ENCODE measurements around the gene ATP4B.
"Not testable (repeated sequence)": the region's sequence is repeated elsewhere in the genome, so short reads cannot be mapped to it uniquely, and the experiment has no call there.

Gene ATP4B

DNA sequence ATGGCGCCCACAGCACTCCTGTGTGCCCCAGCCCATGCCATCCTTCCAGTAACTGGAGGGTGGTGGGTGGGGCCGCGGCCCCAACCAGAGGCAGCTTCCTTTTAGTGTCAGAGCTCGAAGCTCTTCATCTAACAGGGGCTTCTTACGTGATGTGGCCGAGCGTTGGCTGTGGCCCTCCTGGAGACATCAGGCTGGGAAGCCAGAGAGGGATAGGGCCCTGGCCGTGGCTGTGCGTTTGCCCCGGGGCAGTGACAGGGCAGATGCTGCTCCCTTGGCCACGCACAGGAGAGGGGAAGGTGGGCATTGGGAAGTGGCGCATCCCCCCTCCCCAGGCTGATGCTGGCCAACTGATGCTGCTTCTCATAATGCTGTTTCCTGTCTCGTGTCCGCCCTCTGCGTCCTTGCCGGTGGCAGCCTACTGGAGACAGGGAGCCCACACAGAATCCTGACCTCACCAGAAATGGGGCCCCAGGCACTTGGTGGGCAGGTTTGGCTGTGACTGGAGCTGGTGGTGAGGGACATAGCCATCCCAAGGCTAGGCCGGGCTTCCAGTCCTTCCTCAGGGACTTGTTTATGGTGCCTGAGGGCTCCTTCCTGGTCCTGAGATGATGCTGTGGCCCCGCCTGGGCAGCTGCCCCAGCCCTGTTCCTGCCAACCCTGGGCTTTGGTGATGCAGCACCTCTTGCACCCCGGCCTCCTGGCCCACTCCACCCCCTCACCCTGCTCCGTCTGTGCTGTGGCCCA lies 34.3 kb downstream of the ATP4B start:
- peak; percentile 13 for DNase-seq

DNA sequence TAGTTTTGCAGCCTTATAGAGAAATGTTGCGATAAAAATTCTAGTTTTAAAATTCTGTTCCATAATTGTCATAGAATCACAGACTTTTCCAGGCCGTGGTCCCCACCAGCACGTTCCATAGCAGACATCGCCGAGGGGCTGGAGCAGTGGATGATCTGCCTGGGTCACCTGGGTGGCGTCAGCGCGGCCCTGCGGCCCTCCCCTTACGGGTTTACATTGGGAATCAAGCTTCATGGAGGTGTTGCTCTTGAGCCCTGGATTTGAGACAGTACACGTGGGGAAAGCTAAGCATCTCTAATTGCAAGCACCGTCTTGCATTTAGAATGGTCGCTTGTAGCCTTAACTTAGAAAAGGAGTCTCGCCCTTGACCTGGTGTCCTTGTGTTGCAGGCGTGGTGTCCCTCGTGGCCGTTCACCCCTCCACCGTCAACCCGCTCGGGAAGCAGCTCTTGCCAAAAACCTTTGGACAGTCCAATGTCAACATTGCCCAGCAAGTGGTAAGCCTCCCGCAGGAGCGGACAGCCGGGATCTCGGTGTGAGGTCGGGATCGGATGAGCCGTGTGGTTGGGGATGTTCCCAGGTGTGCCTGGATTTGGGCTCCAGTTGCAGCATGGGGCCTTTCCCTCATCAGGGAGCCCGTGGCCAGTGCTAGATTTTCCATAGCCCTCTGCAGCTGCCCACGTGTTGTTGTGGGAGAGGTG lies 35.1 kb downstream of the ATP4B start:
- DNase-seq = no peak

DNA sequence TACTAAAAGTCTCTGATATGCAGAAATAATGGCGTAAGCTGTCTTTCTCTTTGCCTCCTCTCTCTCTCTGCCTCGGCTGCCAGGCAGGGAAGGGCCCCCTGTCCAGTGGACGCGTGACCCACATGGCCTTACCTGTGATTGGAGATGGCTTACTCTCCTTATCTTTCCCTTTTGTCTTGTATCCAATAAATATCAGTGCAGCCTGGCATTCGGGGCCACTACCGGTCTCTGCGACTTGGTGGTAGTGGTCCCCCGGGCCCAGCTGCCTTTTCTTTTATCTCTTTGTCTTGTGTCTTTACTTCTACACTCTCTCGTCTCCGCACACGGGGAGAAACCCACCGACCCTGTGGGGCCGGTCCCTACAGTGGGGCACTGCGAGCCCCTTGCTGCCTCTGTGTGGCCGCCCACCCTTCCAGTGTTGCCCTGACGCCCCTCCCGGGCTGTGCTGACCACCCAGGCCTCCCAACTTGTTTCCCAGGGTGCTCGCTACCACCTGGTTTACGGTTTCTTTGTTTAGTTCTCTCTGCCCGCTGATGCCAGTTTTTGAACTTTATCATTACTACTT lies 35.9 kb downstream of the ATP4B start:
- DNase-seq = not testable (repeated sequence)

DNA sequence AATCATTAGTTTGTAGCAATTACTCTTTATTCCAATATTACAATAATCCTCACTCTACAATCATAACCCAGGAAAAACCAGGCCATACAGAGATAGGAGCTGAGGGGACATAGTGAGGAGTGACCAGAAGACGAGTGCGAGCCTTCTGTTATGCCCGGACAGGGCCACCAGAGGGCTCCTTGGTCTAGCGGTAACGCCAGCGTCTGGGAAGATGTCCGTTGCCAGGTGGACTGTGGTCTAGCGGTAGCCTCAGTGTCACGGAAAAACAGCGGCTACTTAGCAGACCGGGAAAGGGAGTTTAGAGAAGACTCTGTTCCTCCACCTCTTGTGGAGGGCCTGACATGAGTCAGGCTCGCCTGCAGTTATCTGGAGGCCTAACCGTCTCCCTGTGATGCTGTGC lies 36.5 kb downstream of the ATP4B start:
- not testable (repeated sequence) for DNase-seq

DNA sequence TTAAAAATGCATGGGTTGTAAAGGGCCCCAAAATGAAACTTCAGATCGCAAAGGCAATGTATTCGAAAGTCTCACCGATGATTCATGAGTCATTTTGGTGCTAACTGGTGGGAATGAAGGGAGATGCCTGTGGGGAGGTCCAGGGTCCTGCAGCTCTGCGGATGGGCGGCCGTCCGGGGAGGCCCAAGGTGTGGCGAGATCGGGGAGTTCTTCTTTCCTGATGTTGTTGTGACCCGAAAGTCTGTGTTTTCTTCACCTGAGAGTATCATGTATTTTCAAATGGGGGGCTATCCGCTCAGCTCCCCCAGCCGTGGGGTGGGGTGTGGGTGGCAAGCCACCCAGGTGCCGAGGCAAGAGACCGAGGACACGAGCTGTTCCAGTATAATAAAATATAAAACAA lies 37.0 kb downstream of the ATP4B start:
- DNase-seq = no peak

DNA sequence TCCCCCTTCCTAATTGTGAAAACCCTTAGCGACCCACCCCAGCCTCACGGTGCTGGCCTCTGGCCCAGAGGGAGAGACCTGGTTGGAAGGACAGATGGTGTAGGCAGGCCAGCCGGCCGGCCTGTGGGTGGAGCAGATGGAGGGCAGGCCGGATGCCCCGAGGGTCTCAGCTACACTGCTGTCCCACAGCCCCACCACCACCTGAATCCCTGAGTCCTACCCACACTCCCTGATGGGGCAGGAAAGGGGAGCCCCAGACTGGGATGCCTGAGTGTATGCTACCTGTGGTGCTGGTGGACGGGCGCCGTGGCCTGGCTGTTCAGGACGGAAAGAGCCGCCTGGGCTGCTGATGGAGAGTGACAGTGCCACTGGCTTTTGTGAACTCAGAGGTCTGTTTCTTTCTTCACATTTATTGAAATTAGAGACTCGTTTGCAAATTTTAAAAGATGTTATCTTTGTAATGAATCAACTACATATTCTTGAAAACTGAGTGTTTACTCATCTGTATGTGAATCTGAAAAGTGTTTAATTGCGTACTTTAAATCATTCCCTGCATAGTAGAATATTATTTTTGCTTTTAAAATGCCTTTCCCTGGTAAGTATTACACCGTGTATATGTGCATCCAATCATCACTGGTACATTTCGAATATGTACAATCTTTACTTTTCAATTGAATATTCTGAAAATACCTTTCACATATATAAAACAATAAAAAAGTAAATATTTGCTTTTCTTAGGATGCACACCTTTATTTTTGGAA lies 37.8 kb downstream of the ATP4B start:
- no peak for DNase-seq

DNA sequence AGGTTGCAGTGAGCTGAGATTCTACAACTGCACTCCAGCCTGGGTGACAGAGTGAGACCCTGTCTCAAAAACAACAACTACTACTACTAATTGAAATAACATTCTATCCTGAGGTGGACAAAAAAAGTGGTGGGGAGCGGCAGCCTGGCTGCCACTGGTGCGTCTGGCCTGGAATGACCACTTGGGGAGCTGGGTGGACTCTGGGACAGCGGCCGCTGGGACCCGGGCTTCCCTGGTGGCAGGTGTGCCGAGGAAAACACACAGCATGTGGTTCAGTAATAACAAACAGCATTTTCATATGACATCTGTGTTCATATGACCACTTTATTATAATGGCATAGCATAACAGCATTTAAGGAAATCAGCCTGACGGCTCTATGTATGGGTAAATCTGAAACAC lies 39.5 kb downstream of the ATP4B start:
- DNase-seq = no peak

DNA sequence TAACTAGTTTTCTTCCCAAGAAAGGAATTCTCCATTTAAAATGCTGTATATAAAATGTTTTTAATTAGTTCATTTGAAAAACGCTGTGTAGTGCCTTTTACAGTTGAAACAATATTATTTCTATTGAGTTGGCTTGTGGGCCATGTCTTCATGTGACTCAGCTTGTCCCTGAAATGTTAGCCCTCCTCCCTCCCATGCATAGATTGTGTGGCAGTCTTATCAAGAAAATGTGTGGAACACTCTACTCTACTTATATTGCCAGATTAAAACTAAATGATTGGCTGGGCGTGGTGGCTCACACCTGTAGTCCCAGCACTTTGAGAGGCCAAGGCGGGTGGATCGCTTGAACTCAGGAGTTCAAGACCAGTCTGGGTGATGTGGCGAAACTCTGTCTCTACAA lies 40.0 kb downstream of the ATP4B start:
- DNase-seq = no peak

DNA sequence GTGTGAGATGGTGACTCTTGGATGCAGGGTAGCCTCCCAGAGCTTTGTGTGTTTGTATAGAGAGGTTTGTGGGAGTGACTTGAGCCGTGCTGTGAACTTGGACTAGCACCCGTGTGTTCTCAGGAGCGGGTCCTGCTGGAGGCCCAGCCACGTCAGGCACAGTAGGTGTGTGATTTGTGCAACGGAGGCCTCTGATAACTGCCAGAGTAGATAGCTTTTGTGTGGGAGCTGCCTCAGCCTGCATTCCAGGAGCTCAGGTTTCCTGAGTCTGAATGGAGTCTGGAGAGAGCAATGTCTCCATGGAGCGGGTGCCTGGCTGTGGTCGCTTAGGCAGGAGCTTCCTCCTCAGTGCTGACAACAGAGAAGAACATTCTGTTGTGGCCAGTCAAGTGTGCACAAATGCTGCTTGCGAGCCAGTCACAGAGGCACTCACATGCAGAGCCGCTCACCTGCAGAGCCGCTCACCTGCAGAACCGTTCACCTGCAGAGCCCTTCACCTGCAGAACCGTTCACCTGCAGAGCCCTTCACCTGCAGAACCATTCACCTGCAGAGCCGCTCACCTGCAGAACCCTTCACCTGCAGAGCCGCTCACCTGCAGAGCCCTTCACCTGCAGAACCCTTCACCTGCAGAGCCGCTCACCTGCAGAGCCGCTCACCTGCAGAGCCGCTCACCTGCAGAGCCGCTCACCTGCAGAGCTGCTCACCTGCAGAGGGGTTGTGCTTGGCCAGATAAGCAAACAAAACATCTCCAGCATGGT lies 40.8 kb downstream of the ATP4B start:
- DNase-seq = no peak

DNA sequence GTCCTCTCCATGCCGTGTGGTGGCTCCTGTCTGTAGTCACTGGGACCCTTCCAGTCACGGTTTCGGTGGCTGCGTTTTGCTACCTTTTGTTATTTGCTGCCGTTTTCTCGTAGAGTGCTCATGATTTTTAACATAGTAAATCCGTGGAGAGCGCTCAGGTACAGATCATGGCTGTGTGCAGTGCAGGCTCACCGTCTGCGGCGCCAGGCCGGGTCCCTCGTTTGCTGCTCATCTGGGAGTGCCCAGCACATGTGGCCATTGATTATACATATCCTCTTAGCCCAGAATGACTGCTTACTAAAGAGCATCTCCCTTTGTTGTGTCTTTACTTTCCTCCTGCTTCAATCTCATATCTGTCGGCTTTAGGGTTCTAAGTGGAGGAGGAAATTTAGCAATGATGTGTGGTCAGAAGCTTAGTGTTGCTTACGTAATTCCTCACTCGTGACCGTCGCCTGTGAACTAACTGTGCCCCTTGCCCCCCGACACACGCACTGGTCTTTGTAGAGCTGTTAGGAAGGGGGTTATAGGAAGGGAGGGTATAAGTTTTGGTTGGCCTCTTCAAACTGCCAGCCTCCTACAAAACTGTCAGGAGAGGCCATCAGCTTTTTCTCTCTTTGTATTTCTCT lies 41.6 kb downstream of the ATP4B start:
- DNase-seq = peak; percentile 79

DNA sequence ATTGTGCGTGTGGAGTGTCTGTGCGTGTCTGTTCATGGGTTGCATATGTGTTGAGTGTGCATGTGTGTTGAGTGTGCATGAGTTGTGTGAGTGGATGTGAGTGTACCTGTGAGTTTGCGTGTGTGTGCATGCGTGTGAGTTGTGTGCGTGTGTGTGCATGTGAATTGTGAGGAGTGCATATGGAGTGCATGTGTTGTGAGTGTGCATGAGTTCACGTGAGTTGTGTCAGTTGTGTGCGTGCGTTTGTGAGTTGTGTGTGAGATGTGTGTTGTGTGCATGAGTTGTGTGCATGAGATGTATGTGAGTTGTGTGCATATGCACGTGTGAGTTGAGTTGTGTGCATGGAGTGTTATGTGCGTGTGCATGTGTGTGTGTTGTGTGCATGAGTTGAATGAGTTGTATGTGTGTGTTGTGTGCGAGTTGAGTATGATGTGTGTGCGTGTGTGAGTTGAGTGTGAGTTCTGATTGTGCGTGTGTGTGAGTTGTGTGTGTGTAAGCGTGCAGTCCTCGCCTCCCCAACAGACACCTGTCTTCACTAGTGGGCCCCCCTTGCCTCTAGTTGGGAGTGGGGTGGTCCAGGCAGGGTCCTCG lies 44.1 kb downstream of the ATP4B start:
- no peak for DNase-seq

DNA sequence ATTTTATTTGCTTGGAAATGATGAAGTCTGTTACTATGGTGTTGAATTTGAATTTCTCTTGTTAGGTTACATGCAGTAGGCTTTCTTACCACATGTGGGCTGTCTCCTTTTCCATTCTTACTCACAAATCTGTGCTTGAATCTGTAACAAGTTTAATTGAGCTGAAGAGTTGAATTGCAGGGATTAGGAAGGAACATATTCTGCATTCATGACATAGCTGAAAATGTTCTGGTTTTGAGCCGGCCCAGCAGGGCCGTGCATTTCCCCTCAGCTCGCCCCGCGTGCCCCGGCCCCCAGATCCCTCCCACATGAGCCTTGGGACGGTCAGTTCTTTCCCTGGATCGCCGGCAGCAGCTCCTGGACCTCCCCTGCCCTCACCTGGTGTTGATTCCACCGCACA lies 45.4 kb downstream of the ATP4B start:
- DNase-seq = no peak

DNA sequence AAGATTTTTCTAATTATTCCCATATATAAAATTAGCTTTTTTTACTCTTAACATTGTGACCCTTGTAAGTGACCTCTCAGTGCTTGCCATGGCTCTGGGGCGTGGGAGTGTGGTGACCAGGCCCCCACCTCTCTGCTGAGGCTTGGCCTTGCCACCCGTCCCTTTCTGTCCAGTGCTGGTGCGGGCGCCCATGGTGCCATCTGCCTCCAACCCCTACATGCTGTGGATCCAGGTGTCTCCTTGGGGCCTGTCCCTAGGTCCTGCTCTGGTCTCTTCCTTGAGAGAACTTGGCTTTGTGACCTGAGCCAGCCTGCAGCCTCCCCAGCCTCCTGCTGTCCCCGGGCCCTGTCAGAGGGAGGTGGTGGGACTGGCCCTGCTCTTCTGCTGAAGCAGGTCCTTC lies 46.0 kb downstream of the ATP4B start:
- no peak for DNase-seq

DNA sequence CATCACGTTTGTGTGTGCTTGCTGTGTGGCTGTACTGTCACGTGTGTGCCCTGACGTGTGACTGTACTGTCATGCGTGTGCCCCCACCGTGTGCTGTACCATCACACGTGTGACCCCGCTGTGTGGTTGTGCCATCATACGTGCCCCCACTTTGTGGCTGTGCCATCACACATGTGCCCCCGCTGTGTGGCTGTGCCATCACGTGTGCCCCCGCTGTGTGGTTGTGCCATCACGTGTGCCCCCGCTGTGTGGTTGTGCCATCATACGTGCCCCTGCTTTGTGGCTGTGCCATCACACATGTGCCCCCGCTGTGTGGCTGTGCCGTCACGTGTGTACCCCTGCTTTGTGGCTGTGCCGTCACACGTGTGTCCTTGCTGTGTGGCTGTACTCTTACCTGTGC lies 47.7 kb downstream of the ATP4B start:
- no peak for DNase-seq

DNA sequence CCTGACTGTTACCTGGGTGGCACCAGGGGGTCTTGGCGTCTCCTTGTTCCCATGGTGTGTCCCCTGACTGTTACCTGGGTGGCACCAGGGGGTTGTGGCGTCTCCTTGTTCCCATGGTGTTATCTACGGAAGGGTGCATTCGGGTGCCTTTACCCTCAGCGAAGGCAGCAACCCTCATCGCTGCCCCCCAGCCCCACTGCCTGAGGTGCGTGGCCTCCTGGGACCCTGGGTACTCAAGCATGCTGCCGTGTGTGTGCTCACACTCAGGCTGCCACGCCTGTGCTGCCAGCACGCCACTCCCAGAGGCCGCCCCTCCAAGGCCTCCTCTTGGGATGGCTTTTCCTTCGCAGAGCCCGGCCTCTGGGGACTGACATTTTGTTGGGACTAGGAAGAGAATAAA lies 48.4 kb downstream of the ATP4B start:
- no peak for DNase-seq

DNA sequence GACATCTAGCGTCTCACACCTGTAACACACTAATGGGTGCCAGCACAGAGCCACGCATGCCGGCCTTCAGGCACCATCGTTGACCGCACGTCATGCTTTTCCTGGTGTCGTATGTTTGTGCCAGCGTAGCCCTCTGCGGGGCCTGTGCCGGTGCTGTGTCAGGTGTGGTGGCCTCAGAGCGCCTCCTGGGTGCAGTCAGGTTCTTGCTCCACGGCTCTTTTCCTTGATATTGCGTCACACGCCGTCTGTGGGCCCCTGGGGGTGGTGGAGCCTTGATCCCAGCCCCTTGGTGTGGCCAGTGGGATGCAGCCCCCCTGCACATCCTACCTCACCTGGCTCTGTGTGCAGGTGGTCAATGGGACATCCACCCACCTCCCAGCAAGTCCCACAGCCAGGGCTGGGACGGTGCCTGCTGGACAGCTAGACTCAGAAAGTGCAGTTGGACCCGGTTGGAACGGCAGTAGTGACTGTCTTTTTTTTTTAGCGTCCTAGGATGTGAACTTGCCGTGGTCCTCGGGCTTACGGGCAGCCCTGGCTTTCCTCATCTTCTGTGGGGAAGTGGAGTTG lies 48.9 kb downstream of the ATP4B start:
- DNase-seq = no peak

DNA sequence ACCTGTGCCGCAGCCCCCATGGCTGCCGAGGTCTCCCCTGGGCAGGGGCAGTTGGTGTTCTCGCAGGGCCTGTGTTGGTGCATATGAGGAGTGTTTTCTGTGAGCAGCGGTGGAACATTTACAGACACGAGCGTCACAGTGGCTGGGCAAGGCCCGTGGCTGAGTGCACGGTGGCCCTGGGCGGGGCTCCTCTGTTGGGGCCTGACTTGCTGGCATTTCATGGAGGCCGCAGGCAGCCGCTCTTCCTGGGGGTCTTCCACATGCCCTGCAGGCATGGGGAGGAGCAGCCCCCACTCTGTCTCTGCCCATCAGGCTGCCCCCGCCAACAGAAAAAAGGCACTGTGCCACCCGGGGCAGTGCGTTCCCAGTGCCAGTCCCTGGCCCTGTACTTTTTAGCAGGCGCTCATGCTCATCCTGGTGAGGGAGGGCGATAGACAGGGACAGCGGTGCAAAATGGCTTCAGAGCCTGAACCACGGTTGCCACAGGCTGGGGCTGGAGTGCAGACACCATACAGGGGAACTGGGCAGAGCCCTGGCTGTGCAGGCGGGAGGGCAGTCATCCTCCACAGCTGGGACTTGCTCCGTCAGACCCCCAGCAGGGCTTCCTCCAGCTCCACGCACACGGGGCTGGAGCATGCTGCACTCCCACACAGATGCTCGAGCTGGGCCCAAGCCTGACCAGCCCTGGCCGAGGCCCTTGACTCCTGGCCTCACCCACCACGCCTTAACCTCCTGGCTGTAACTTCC lies 49.9 kb downstream of the ATP4B start:
- no peak for DNase-seq

DNA sequence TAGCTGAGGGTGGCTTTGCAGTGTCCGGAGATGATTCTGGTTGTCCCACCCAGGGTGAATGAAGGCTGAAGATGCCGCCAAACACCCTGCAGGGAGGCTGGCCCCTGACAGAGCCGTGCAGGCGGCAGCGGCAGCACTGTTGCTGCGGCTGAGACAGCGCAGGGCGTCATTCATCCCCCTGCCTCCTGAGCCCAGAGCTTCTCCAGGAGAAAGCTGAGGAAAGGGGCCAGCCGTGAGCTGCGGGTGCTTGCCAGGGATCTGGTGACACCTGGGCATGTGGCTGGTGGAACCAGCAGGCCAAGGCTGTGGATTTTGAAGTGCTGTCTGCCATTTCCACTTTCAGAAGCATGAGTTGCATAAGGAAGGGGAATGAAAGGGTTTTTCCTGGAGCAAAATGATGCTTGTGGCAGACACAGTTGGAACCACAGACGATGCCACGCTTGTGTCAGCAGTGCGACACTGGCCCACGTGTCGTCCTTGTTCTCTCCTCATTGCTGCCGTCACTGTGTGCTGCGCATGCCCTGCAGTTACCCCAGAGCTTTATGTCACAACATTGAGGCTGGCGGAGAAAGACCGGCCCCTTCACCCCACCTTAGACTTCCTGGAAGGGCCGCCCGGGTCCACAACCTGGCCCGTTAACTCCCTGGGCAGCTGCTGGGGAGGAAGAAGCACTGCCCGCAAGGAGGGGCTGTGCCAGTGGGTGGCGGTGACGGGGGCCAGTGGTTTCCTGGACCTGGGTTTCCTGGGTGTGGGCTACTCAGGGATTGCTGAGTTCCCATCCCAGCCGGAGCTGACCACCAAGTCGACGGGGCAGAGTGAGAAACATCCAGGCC lies 50.7 kb downstream of the ATP4B start:
- peak; percentile 98 for DNase-seq

DNA sequence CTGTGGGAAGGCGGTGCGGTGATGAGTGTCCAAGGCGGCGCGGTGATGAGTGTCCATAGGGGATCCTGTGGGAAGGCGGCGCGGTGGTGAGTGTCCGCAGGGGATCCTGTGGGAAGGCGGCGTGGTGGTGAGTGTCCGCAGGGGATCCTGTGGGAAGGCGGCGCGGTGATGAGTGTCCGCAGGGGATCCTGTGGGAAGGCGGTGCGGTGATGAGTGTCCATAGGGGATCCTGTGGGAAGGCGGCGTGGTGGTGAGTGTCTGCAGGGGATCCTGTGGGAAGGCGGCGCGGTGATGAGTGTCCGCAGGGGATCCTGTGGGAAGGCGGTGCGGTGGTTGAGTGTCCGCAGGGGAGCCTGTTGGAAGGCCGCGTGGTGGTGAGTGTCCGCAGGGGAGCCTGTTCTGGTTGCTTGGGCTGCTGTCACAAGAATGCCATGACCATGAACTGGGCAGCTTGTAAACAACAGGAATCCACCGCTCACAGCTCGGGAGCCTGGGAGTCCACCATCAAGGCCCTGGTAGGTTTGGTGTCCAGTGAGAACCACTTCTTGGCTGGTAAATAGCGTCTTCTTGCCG lies 52.0 kb downstream of the ATP4B start:
- no peak for DNase-seq

DNA sequence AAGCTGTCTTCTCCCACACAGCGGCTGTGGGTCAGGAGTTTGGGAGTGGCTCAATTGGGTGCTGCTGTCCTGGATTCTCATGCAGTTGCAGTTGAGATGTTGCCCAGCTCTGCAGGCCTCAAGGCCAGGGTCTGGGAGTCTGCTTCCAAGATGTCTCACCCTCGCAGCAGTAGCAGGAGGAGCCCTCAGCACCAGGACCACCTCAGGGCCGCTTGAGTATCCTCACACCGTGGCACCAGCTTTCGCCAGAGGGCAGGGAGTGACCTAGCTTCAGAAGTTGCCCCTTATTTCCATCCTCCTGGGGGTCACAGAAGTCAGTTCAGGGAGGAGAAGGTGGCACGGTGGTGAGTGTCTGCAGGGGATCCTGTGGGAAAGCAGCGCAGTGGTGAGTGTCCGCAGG lies 52.5 kb downstream of the ATP4B start:
- no peak for DNase-seq
